ENCODE results near the gene TMEM80. TPM values are rescaled to one million over a fixed set of nuclear protein-coding genes. Genes with fewer than 3 reads are reported as not detected.

TMEM80 gene
- total RNA-seq, 1 donor from 2014 or later: 5.7 TPM

Other genes with a start within 250 kb of the TMEM80 start
- gene PTDSS2, start 245.5 kb upstream of the TMEM80 start, total RNA-seq: 21.4 TPM
- 84.5 TPM for gene RNH1, start 188.6 kb upstream of the TMEM80 start, total RNA-seq
- 63.2 TPM for gene HRAS, start 160.2 kb upstream of the TMEM80 start, total RNA-seq
- gene LRRC56, start 158.3 kb upstream of the TMEM80 start, total RNA-seq: under 0.01 TPM
- gene LMNTD2, start 135.1 kb upstream of the TMEM80 start, total RNA-seq: under 0.01 TPM
- gene RASSF7, start 134.8 kb upstream of the TMEM80 start, total RNA-seq: 0.52 TPM
- 21.9 TPM for gene PHRF1, start 119.3 kb upstream of the TMEM80 start, total RNA-seq
- gene IRF7, start 79.9 kb upstream of the TMEM80 start, total RNA-seq: 6.8 TPM
- gene CDHR5, start 70.9 kb upstream of the TMEM80 start, total RNA-seq: 1.0 TPM
- 74.6 TPM for gene SCT, start 68.6 kb upstream of the TMEM80 start, total RNA-seq
- gene DRD4, start 58.5 kb upstream of the TMEM80 start, total RNA-seq: not detected
- 17.2 TPM for gene DEAF1, start 594 bp upstream of the TMEM80 start, total RNA-seq
- 1.0 TPM for gene EPS8L2, start 10.4 kb downstream of the TMEM80 start, total RNA-seq
- 78.3 TPM for gene TALDO1, start 51.6 kb downstream of the TMEM80 start, total RNA-seq
- 14.6 TPM for gene GATD1, start 81.7 kb downstream of the TMEM80 start, total RNA-seq
- gene CEND1, start 94.3 kb downstream of the TMEM80 start, total RNA-seq: not detected
- 2.6 TPM for gene SLC25A22, start 102.5 kb downstream of the TMEM80 start, total RNA-seq
- gene PIDD1, start 109.4 kb downstream of the TMEM80 start, total RNA-seq: 2.1 TPM
- gene RPLP2, start 114.2 kb downstream of the TMEM80 start, total RNA-seq: 414 TPM
- 13.6 TPM for gene PNPLA2, start 123.1 kb downstream of the TMEM80 start, total RNA-seq
- 5.7 TPM for gene CRACR2B, start 132.1 kb downstream of the TMEM80 start, total RNA-seq
- gene CD151, start 137.1 kb downstream of the TMEM80 start, total RNA-seq: 94.5 TPM
- gene POLR2L, start 146.7 kb downstream of the TMEM80 start, total RNA-seq: 46.4 TPM
- gene TSPAN4, start 147.0 kb downstream of the TMEM80 start, total RNA-seq: 42.3 TPM
- gene CHID1, start 215.0 kb downstream of the TMEM80 start, total RNA-seq: 26.1 TPM
- 17.7 TPM for gene AP2A2, start 230.1 kb downstream of the TMEM80 start, total RNA-seq